PC-9 (cell line): ENCODE results near the gene SEPHS2. TPM values are rescaled to one million over a fixed set of nuclear protein-coding genes. Genes with fewer than 3 reads are reported as not detected.
A peak's percentile ranks its signal among the peaks of the same experiment; 100 is the strongest.

Experiments used
- BruUV-seq: library from RNA; stranded (reverse); fragments of 400-500 nt; replicated peaks from 2 replicates; lab custom pipeline; 2021; lab: Mats Ljungman, UMichigan
- CTCF ChIA-PET: fragments of 300-600 bp; sonication (Branson Sonifier 250); formaldehyde crosslinking; loops from one replicate; lab custom pipeline; 2022; ENCODE audit warnings: antibody characterized with exemption; lab: Charles Lee
- POLR2A ChIA-PET: fragments of 300-600 bp; sonication (Branson Sonifier 250); formaldehyde crosslinking; loops from one replicate; lab custom pipeline; 2022; ENCODE audit warnings: antibody characterized with exemption; ENCODE audit not compliant: unreplicated experiment; lab: Charles Lee
- DNase-seq, 2 experiments: peaks; one replicate each; pipeline versions ENCODE4 v3.0.0 to v3.0.0-alpha.2; 2015 to 2022; ENCODE audit warnings: mixed read lengths in 1 of 2
- H2AFZ ChIP-seq: fragments of 200-600 bp; sonication (generic); 2 replicates; pipeline ENCODE4 v1.8.1; 2017; ENCODE audit warnings: antibody characterized with exemption
- H3F3A ChIP-seq: fragments of 200-600 bp; sonication (generic); 2 replicates; pipeline ENCODE4 v1.8.1; 2017; ENCODE audit warnings: antibody characterized with exemption, mild to moderate bottlenecking, low read depth; ENCODE audit not compliant: insufficient read depth
- H3K27ac ChIP-seq: fragments of 200-600 bp; sonication (generic); 2 replicates; pipeline ENCODE4 v1.6.1; 2016; ENCODE audit warnings: mixed run types
- H3K27me3 ChIP-seq: fragments of 200-600 bp; sonication (generic); 2 replicates; pipeline ENCODE4 v1.6.1; 2016; ENCODE audit warnings: low read depth, mixed run types; ENCODE audit not compliant: insufficient read depth
- H3K36me3 ChIP-seq: fragments of 200-600 bp; sonication (generic); 2 replicates; pipeline ENCODE4 v1.6.1; 2016; ENCODE audit warnings: low read depth, mixed run types
- H3K4me1 ChIP-seq: fragments of 200-600 bp; sonication (generic); replicated peaks from 2 replicates; pipeline ENCODE4 v1.6.1; 2016; ENCODE audit warnings: mixed run types; ENCODE audit not compliant: insufficient read depth
- H3K4me2 ChIP-seq: fragments of 200-600 bp; sonication (generic); 2 replicates; pipeline ENCODE4 v1.6.1; 2017; ENCODE audit warnings: mixed run types
- H3K4me3 ChIP-seq: fragments of 200-600 bp; sonication (generic); 2 replicates; pipeline ENCODE4 v1.6.1; 2016; ENCODE audit warnings: mixed run types
- H3K79me2 ChIP-seq: fragments of 200-600 bp; sonication (generic); 2 replicates; pipeline ENCODE4 v1.6.1; 2017; ENCODE audit warnings: low read depth, mixed run types
- H3K9me2 ChIP-seq: fragments of 200-600 bp; sonication (generic); 2 replicates; pipeline ENCODE4 v1.8.1; 2017; ENCODE audit warnings: mild to moderate bottlenecking; ENCODE audit not compliant: insufficient read depth
- H3K9me3 ChIP-seq: fragments of 200-600 bp; sonication (generic); 2 replicates; pipeline ENCODE4 v1.8.1; 2016; ENCODE audit warnings: low read depth; ENCODE audit not compliant: insufficient read depth
- H4K20me1 ChIP-seq: fragments of 200-600 bp; sonication (generic); 2 replicates; pipeline ENCODE4 v1.8.1; 2017; ENCODE audit not compliant: insufficient read depth
- EZH2 ChIP-seq: fragments of 200-600 bp; sonication (generic); IDR thresholded peaks from 2 replicates; pipeline ENCODE4 v1.8.0; 2017; ENCODE audit warnings: antibody characterized with exemption, low read depth
- intact Hi-C: fragments of 100-400 bp; cut with micrococcal nuclease; formaldehyde crosslinking; loops from one replicate; pipeline ENCODE4 v1.10.0; 2022; ENCODE audit not compliant: unreplicated experiment
- total RNA-seq: library from RNA; stranded (reverse); gene quantifications from 2 replicates; pipeline ENCODE4 v1.2.3, GENCODE V29; 2021
- TF ChIP-seq, protein P1 (sequence below): fragments of 200-600 bp; sonication (generic); conservative IDR thresholded peaks from 2 replicates; pipeline ENCODE4 v1.6.1; 2017; ENCODE audit warnings: mixed run types, antibody characterized with exemption, mild to moderate bottlenecking, moderate library complexity

The SEPHS2 gene
- total RNA-seq, 1 experiment from 2014 or later = 67.2 TPM

DNA sequence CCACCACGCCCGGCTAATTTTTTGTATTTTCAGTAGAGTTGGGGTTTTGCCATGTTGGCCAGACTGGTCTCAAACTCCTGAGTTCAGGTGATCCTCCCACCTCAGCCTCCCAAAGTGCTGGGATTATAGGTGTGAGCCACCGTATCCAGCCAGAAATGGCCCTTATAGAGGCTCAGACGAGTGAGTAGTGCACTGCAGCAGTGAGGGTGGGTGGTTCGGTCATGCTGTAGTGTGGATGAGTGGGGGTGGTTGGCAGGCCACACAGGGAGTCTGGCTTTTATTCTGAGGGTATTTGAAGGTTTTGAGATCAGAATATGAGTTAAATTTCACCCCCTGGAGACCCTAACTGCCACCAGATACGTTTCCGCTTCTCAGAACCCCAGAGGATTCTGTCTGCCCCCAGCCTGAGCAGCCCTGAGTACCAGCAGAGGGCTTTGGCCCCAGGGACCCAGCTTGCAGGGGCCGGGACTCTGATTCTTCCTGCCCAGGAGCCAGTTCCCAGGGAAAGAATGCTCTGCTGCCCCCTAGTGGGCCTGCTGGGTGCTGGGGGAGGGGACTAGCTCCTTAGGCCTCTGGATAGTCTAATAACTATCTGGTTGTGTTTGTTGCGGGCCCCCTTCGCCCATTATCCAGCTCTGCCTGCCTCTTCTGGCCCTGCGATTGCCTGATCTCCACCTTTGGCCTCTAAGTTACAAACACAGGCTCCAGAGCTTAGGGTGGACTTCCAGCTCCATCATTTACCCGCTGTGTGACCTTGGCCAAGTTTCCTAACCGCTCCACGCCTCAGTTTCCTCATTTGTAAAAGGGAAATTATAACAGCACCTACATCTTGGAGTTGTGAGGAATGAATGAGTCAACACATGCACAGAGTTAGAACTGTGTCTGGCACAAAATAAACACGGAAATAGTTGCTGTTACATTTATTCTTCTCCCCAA lies 36.3 kb downstream of the SEPHS2 start:
- no peak overlapping the region for H2AFZ ChIP-seq
- intact Hi-C loops = loop anchor here (2.0 to 5.0 kb wide), 4 partner anchors 55 to 357 kb away; partner anchors contain the start of genes CD2BP2 and TBX6
- no peaks in the 10 kb centered on the region for H3K9me3 ChIP-seq
- peaks cover 19% of the 10 kb centered on the region for H3K4me1 ChIP-seq
- ChIA-PET POLR2A (interaction anchor here (0.5 to 0.6 kb wide), 3 partner anchors 16 to 344 kb away, joined by 3 to 9 read pairs (median 5); partner anchors contain the start of gene ALDOA), CTCF (interaction anchor here (0.6 to 1.9 kb wide), 11 partner anchors 8 to 320 kb away, joined by 3 to 9 read pairs (median 4); partner anchors contain the start of genes DCTPP1, TBC1D10B and ZNF48)
- peaks cover 12% of the 10 kb centered on the region; the same call in 1 of the 2 replicates for H3K79me2 ChIP-seq
- peak; percentile 76 to 95 for DNase-seq
- H4K20me1 ChIP-seq = no peaks in the 10 kb centered on the region
- H3K27ac ChIP-seq = no peak overlapping the region
- peaks cover 6% of the 10 kb centered on the region; the same call in 1 of the 2 replicates for H3K36me3 ChIP-seq
- no peaks in the 10 kb centered on the region for H3K27me3 ChIP-seq
- peaks cover 12% of the 10 kb centered on the region; the same call in 1 of the 2 replicates for H3F3A ChIP-seq
- TF ChIP-seq EZH2 = no peak
- TF ChIP-seq, protein P1, sequence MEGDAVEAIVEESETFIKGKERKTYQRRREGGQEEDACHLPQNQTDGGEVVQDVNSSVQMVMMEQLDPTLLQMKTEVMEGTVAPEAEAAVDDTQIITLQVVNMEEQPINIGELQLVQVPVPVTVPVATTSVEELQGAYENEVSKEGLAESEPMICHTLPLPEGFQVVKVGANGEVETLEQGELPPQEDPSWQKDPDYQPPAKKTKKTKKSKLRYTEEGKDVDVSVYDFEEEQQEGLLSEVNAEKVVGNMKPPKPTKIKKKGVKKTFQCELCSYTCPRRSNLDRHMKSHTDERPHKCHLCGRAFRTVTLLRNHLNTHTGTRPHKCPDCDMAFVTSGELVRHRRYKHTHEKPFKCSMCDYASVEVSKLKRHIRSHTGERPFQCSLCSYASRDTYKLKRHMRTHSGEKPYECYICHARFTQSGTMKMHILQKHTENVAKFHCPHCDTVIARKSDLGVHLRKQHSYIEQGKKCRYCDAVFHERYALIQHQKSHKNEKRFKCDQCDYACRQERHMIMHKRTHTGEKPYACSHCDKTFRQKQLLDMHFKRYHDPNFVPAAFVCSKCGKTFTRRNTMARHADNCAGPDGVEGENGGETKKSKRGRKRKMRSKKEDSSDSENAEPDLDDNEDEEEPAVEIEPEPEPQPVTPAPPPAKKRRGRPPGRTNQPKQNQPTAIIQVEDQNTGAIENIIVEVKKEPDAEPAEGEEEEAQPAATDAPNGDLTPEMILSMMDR = peak; percentile 95
- BruUV-seq = no TSS peak
- peak overlapping the region; percentile 69 for H3K4me2 ChIP-seq
- no peaks in the 10 kb centered on the region for H3K9me2 ChIP-seq
- H3K4me3 ChIP-seq = no peak overlapping the region

DNA sequence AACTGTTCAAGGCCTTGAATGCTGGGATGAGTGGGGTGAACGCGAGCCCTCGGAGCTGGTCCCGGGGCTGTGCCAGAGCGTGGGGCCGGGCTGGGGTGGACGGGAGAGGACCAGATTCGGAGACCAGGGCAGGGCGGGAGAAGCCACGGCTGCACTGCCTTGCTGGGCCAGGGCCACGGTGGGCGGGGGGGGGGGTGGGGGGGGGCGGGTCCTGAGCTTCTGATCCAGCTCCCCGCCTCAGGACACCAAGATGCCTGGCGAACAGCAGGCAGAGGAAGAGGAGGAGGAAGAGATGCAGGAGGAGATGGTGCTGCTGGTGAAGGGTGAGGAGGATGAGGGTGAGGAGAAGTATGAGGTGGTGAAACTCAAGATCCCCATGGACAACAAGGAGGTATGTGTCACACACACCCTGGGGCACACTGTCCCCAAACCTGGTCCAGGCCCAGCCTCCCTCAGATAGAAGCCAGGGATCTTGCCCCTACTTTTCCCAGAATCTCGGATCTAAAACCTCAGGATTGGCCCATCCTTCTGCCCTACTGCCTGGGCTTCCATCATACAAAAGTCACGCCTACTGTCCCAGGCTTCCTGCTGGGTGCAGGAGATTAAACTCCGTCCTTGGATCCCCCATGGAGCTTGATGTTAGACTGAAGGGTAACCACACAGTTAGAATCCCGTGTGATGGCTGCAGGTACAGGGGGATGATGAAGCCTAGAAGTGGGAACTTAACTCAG lies 37.7 kb downstream of the SEPHS2 start:
- TF ChIP-seq, protein P1 = no peak
- TF ChIP-seq EZH2 = no peak
- H3K4me2 ChIP-seq = peak overlapping the region; percentile 69
- CTCF ChIA-PET = interaction anchor here (0.5 to 1.9 kb wide), 4 partner anchors 22 to 201 kb away, joined by 3 to 9 read pairs (median 4); partner anchors contain the start of gene DCTPP1

More for the DNA sequence above, 37.7 kb downstream of the SEPHS2 start:
- H3K9me2 ChIP-seq = no peaks in the 10 kb centered on the region
- H3K4me3 ChIP-seq = peak overlapping the region; percentile 86
- H3F3A ChIP-seq = peaks cover 12% of the 10 kb centered on the region; the same call in 1 of the 2 replicates
- peak overlapping the region; percentile 92 for H2AFZ ChIP-seq
- H3K27me3 ChIP-seq = no peaks in the 10 kb centered on the region
- peaks cover 12% of the 10 kb centered on the region; the same call in 1 of the 2 replicates for H3K79me2 ChIP-seq
- BruUV-seq = no TSS peak
- H3K4me1 ChIP-seq = peaks cover 19% of the 10 kb centered on the region
- 0 out of 2 replicates have a peak overlapping the region, but pooled peaks have one; percentile 37 for H3K27ac ChIP-seq
- POLR2A ChIA-PET = interaction anchor here (0.5 to 1.2 kb wide), 12 partner anchors 8 to 332 kb away, joined by 3 to 16 read pairs (median 4); partner anchors contain the start of genes DCTPP1 and ZNF48
- intact Hi-C loops = loop anchor here (1.0 to 5.0 kb wide), 5 partner anchors 31 to 356 kb away; partner anchors contain the start of genes CD2BP2 and TBX6
- H4K20me1 ChIP-seq = no peaks in the 10 kb centered on the region
- H3K36me3 ChIP-seq = no peaks in the 10 kb centered on the region
- no peaks in the 10 kb centered on the region for H3K9me3 ChIP-seq
- peak in 1 of 2 experiments; percentile 51 for DNase-seq
